Measurements from ENCODE around the gene ME3.

Gene ME3

GRCh38 chr11:86482692-86483091 is 189.7 kb downstream of the ME3 start:
- no peak for DNase-seq

- DNase-seq, result no peak
Measured at GRCh38 chr11:86481399-86481798, 191.0 kb downstream of the ME3 start.

- DNase-seq, result no peak
Measured at GRCh38 chr11:86478348-86478747, 194.1 kb downstream of the ME3 start.

- DNase-seq, result no peak
Measured at GRCh38 chr11:86477495-86478155, 194.8 kb downstream of the ME3 start.

- no peak for DNase-seq
Measured at GRCh38 chr11:86476109-86476861, 196.1 kb downstream of the ME3 start.

- DNase-seq, result no peak
Measured at GRCh38 chr11:86475027-86475426, 197.4 kb downstream of the ME3 start.

- DNase-seq, result no peak
Measured at GRCh38 chr11:86473991-86474833, 198.2 kb downstream of the ME3 start.

- DNase-seq, result no peak
Measured at GRCh38 chr11:86469491-86470388, 202.7 kb downstream of the ME3 start.

- DNase-seq, result no peak
Measured at GRCh38 chr11:86468169-86468568, 204.2 kb downstream of the ME3 start.

- no peak for DNase-seq
Measured at GRCh38 chr11:86464509-86465221, 207.8 kb downstream of the ME3 start.

GRCh38 chr11:86463955-86464354 is 208.5 kb downstream of the ME3 start:
- no peak for DNase-seq

GRCh38 chr11:86463120-86463519 is 209.3 kb downstream of the ME3 start:
- DNase-seq, result no peak

- no peak for DNase-seq
Measured at GRCh38 chr11:86461892-86462291, 210.5 kb downstream of the ME3 start.

GRCh38 chr11:86460461-86461385 is 211.7 kb downstream of the ME3 start:
- no peak for DNase-seq

GRCh38 chr11:86459682-86460460 is 212.5 kb downstream of the ME3 start:
- DNase-seq, result no peak

- DNase-seq, result no peak
Measured at GRCh38 chr11:86459002-86459385, 213.4 kb downstream of the ME3 start.

- no peak for DNase-seq
Measured at GRCh38 chr11:86458294-86459001, 214.0 kb downstream of the ME3 start.

- DNase-seq, result peak; percentile 8
Measured at GRCh38 chr11:86456075-86456939, 216.1 kb downstream of the ME3 start.
